ENCODE data around the gene ABCA9.
"Not testable (repeated sequence)": the region's sequence is repeated elsewhere in the genome, so short reads cannot be mapped to it uniquely, and the experiment has no call there.

The ABCA9 gene

DNA sequence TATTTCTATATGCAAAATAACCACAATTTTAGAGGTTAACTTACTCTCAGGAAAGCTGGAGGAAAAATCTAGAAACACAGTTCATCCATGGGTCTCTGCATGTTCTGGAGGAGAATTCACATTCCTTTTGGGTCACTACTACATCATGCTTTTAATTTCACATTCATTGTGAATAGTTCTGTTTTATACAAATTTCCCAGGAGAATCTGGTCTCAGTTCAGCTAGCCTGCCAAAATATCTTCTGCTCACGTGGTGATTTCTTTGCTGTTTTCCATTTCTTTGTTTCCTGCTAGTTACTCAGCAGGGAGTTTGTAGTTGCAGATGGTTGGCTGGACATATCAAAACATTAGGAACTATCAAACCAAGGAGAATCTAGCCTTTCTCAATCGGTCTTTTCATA, at the start of gene ABCA9:
ABCA9 (minus strand) TSS at position 106 of the 400 bp plus-strand sequence. CDS start 9,801 bp downstream, outside the sequence.
- peak; percentile 23 for DNase-seq

GRCh38 chr17:69105907-69106730, 45.4 kb upstream of the ABCA9 start:
- DNase-seq = no peak

GRCh38 chr17:69103557-69104233, 43.0 kb upstream of the ABCA9 start:
- DNase-seq = peak; percentile 94

DNA sequence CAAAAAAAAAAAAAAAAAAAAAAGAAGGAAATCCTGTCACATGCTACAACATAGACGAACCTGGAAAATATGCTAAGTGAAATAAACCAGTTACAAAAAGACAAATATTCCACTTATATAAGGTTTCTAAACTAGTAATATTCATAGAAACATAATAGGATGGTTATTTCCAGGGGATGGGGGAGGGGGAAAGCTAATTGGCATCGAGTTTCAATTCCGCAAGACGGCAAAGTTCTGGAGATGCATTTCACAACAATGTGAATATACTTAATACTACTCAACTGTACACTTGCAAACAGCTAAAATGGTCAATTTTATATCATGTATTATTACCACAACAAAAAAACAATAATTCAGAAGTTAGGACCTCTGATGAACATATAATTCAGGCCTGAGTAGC, 37.9 kb upstream of the ABCA9 start:
- no peak for DNase-seq

DNA sequence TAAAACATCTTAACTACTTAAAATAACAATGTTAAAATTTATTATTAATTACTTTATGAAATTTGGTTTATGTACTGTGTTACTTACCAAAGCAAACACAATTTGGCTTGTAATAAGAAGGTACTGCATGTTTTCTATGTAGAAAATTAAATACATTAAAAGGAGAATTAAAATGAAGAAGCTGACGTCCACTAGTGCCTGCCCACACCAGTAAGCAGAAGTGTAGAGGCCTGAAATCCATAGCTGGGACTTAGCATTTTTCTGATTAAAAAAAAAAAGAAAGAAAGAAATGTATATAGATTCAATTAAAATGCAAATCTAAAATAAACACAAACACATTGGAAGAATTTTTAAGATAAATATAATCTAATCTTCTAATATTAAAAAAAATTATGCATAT, 35.8 kb upstream of the ABCA9 start:
- no peak for DNase-seq

- DNase-seq = no peak
These were observed 33.3 kb upstream of the ABCA9 start for GRCh38 chr17:69093995-69094394.

GRCh38 chr17:69093279-69093789, 32.6 kb upstream of the ABCA9 start:
- no peak for DNase-seq

DNA sequence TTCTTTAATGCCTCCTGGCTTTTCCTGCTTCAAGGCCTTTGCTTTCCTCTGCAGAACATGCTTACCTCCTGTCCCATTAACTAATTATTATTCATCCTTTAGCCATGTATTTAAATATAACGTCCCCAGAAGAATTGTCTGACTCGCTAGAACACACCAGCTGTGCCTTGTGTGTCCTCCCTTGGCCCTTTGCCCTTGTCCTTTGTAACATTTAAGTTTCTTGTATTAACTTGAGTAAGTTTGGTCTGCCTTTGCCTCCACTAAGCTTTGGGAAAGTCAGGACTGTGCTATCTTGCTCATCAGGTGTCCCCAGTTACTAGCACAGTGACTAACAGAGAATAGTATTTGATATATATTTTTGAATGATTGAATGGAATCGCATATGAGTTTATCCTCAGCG, 29.6 kb upstream of the ABCA9 start:
- DNase-seq = no peak

- DNase-seq = no peak
These were observed 28.0 kb upstream of the ABCA9 start for GRCh38 chr17:69088643-69089200.

DNA sequence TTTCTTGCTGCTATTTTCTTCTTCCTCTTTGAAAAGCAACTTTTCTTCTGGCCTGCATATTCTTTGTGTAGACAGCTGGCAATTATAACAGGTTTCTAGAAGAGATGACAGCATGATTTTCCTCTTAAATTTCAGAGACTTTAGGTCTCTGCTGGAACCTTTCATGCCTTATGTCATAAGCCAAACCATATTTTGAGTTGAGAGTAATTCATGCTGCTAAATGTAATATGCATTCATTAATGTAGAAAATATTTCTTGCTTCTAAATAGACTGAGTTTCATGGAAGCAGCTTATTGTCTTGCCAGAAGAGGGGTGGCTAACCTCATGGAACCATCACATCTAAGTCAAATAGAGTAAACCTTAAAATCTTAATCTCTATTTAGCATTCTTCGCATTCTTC, 25.9 kb upstream of the ABCA9 start:
- no peak for DNase-seq

GRCh38 chr17:69084911-69085310, 24.2 kb upstream of the ABCA9 start:
- no peak for DNase-seq

- no peak for DNase-seq
These were observed 22.0 kb upstream of the ABCA9 start for GRCh38 chr17:69082696-69083095.

DNA sequence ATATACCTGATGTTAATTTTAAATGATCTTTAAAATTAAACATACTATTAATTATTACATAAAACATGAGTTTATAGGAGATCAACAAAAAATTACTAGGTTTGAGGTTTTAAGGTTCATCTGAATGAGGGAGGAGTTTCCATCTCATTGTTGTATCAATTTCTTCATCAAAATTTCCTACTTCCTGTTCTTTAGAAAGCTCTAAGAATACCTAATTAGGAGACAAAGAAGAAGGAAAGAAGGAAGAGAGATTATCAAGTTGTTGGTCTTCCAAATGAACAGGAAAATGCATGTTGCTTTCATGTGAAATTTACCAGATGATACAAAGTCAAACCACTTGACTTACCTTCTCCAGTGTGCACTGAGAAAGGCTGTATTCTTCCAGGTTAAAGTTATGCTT, 18.1 kb upstream of the ABCA9 start:
- DNase-seq = no peak

GRCh38 chr17:69075823-69076222, 15.1 kb upstream of the ABCA9 start:
- no peak for DNase-seq

- DNase-seq = not testable (repeated sequence)
These were observed 12.7 kb upstream of the ABCA9 start for GRCh38 chr17:69073392-69073791.

- peak; percentile 41 for DNase-seq
These were observed 12.1 kb upstream of the ABCA9 start for GRCh38 chr17:69072803-69073256.

GRCh38 chr17:69071233-69071586, 10.5 kb upstream of the ABCA9 start:
- DNase-seq = peak; percentile 24

DNA sequence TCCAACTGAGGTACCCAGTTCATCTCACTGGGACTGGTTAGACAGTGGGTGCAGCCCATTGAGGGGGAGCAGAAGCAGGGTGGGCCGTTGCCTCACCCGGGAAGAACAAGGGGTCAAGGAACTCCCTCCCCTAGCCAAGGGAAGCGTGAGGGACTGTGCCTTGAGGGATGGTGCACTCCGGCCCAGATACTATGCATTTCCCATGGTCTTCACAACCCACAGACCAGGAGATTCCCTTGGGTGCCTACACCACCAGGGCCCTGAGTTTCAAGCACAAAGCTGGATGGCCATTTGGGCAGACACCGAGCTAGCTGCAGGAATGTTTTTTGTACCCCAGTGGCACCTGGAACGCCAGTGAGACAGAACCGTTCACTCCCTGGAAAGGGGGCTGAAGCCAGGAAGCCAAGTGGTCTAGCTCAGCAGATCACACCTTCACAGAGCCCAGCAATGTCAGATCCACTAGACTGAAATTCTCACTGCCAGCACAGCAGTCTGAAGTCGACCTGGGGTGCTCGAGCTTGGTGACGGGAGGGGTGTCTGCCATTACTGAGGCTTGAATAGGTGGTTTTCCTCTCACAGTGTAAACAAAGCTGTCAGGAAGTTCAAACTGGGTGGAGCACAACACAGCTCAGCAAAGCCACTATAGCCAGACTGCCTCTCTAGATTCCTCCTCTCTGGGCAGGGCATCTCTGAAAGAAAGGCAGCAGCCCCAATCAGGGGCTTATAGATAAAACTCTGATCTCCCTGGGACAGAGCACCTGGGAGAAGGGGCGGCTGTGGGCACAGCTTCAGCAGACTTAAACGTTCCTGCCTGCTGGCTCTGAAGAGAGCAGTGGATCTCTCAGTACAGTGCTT, 9.9 kb upstream of the ABCA9 start:
- peak; percentile 42 for DNase-seq

- DNase-seq = peak; percentile 13
These were observed 8.6 kb upstream of the ABCA9 start for GRCh38 chr17:69069226-69069750.

- DNase-seq = no peak
These were observed 6.7 kb upstream of the ABCA9 start for GRCh38 chr17:69067274-69068047.

GRCh38 chr17:69066482-69066881, 5.8 kb upstream of the ABCA9 start:
- DNase-seq = no peak

- DNase-seq = no peak
These were observed 4.4 kb upstream of the ABCA9 start for GRCh38 chr17:69065113-69065512.
